IMR-90 (cell line): ENCODE measurements around the gene TNN. TPM values are rescaled to one million over a fixed set of nuclear protein-coding genes. Genes with fewer than 3 reads are reported as not detected.

Experiments used
- ATAC-seq: fragments of 200-7000 bp; cut with Tn5 transposase; 2 replicates; pipeline ENCODE4 v1.9.1; 2020; ENCODE audit warnings: low read depth, mild to moderate bottlenecking, moderate library complexity
- BruUV-seq: library from RNA; stranded (reverse); fragments of 400-500 nt; replicated peaks from 2 replicates; lab custom pipeline; 2021; lab: Mats Ljungman, UMichigan
- CTCF ChIA-PET: fragments of 300-600 bp; formaldehyde crosslinking; extraction: SDS; loops from one replicate; lab custom pipeline; 2021; ENCODE audit warnings: antibody characterized with exemption; lab: Yijun Ruan, JAX
- POLR2A ChIA-PET: fragments of 300-600 bp; sonication (Branson Sonifier 250); formaldehyde crosslinking; loops from one replicate; lab custom pipeline; 2022; ENCODE audit warnings: antibody characterized with exemption; ENCODE audit not compliant: unreplicated experiment; lab: Charles Lee
- DNase-seq: peaks from one replicate; pipeline ENCODE4 v3.0.0; 2013
- H2AFZ ChIP-seq: replicated peaks from 2 replicates; pipeline ENCODE3; 2013; ENCODE audit warnings: low read length, mild to moderate bottlenecking; ENCODE audit not compliant: poor library complexity
- H2AK5ac ChIP-seq: 2 replicates; pipeline ENCODE4 v1.6.1; 2013; ENCODE audit warnings: low read depth, low read length, inconsistent platforms
- H2AK9ac ChIP-seq: replicated peaks from 2 replicates; pipeline ENCODE3; 2013; ENCODE audit warnings: mild to moderate bottlenecking, low read depth, low read length, moderate library complexity; ENCODE audit not compliant: poor library complexity
- H2BK120ac ChIP-seq: 2 replicates; pipeline ENCODE4 v1.6.1; 2013; ENCODE audit warnings: low read depth, low read length, inconsistent platforms
- H2BK15ac ChIP-seq: 3 replicates; pipeline ENCODE4 v1.6.1; 2013; ENCODE audit warnings: low read depth, low read length, inconsistent platforms
- H2BK20ac ChIP-seq: 2 replicates; pipeline ENCODE4 v1.6.1; 2013; ENCODE audit warnings: low read depth, mild to moderate bottlenecking, inconsistent platforms, low read length, moderate library complexity
- H2BK5ac ChIP-seq: 2 replicates; pipeline ENCODE4 v1.6.1; 2013; ENCODE audit warnings: mild to moderate bottlenecking, low read depth, low read length, inconsistent platforms; ENCODE audit not compliant: poor library complexity, severe bottlenecking
- H3K14ac ChIP-seq: replicated peaks from 2 replicates; pipeline ENCODE4 v1.6.1; 2013; ENCODE audit warnings: low read depth, low read length, inconsistent platforms
- H3K18ac ChIP-seq: 2 replicates; pipeline ENCODE4 v1.6.1; 2013; ENCODE audit warnings: low read depth, low read length, control low read depth
- H3K23ac ChIP-seq: 2 replicates; pipeline ENCODE4 v1.6.1; 2013; ENCODE audit warnings: low read depth, low read length, inconsistent platforms
- H3K27ac ChIP-seq: 2 replicates; pipeline ENCODE4 v1.5.1; 2013; ENCODE audit warnings: mild to moderate bottlenecking, control low read depth, low read length; ENCODE audit not compliant: insufficient read depth
- H3K27me3 ChIP-seq: 2 replicates; pipeline ENCODE4 v1.6.1; 2013; ENCODE audit warnings: low read length; ENCODE audit not compliant: control insufficient read depth, insufficient read depth
- H3K36me3 ChIP-seq: 2 replicates; pipeline ENCODE4 v1.6.1; 2013; ENCODE audit warnings: low read length, mixed read lengths; ENCODE audit not compliant: control insufficient read depth, insufficient read depth
- H3K4ac ChIP-seq: 2 replicates; pipeline ENCODE4 v1.6.1; 2013; ENCODE audit warnings: low read depth, low read length, inconsistent platforms
- H3K4me1 ChIP-seq: 2 replicates; pipeline ENCODE4 v1.6.1; 2013; ENCODE audit warnings: low read length, mixed read lengths; ENCODE audit not compliant: control insufficient read depth, insufficient read depth
- H3K4me2 ChIP-seq: 2 replicates; pipeline ENCODE4 v1.6.1; 2013; ENCODE audit warnings: low read depth, mild to moderate bottlenecking, control low read depth, low read length, moderate library complexity
- H3K4me3 ChIP-seq: 2 replicates; pipeline ENCODE4 v1.5.1; 2013; ENCODE audit warnings: low read depth, mild to moderate bottlenecking, control low read depth, low read length, moderate library complexity; ENCODE audit not compliant: insufficient read depth
- H3K56ac ChIP-seq: 2 replicates; pipeline ENCODE4 v1.6.1; 2013; ENCODE audit warnings: low read length, inconsistent platforms; ENCODE audit not compliant: insufficient read depth; ENCODE audit errors: extremely low read depth
- H3K79me1 ChIP-seq, 2 experiments: 2 replicates each; pipeline ENCODE4 v1.6.1; 2013; ENCODE audit warnings: low read length in 2 of 2, inconsistent platforms in 1 of 2, low read depth in 1 of 2
- H3K9ac ChIP-seq: 2 replicates; pipeline ENCODE4 v1.6.1; 2013; ENCODE audit warnings: low read depth, low read length, control low read depth
- H3K9me1 ChIP-seq: 2 replicates; pipeline ENCODE4 v1.6.1; 2013; ENCODE audit warnings: low read length, inconsistent platforms; ENCODE audit not compliant: insufficient read depth
- H3K9me3 ChIP-seq: 2 replicates; pipeline ENCODE4 v1.6.1; 2013; ENCODE audit warnings: low read length; ENCODE audit not compliant: control insufficient read depth, insufficient read depth
- H4K20me1 ChIP-seq: 2 replicates; pipeline ENCODE4 v1.6.1; 2013; ENCODE audit warnings: low read length, inconsistent platforms; ENCODE audit not compliant: insufficient read depth
- H4K5ac ChIP-seq: 2 replicates; pipeline ENCODE4 v1.6.1; 2013; ENCODE audit warnings: mild to moderate bottlenecking, low read depth, low read length, control low read depth
- H4K8ac ChIP-seq, 2 experiments: 2 replicates each; pipeline ENCODE4 v1.6.1; 2013; ENCODE audit warnings: low read depth in 2 of 2, low read length in 2 of 2, control low read depth in 1 of 2, inconsistent platforms in 1 of 2
- H4K91ac ChIP-seq: 2 replicates; pipeline ENCODE4 v1.6.1; 2013; ENCODE audit warnings: low read depth, low read length, inconsistent platforms; ENCODE audit not compliant: insufficient read depth
- BHLHE40 ChIP-seq: fragments of 150-350 bp; IDR thresholded peaks from 2 replicates; pipeline ENCODE4 v1.6.1; 2016; ENCODE audit warnings: mild to moderate bottlenecking, low read depth, low read length
- CEBPB ChIP-seq: IDR thresholded peaks from 2 replicates; pipeline ENCODE4 v1.6.1; 2012; ENCODE audit warnings: low read depth, low read length, improper control_type of control experiment
- CHD1 ChIP-seq: IDR thresholded peaks from 2 replicates; pipeline ENCODE4 v1.6.1; 2012; ENCODE audit warnings: low read depth, low read length, improper control_type of control experiment
- CTCF ChIP-seq: conservative IDR thresholded peaks from 2 replicates; pipeline ENCODE4 v1.5.1; 2012; ENCODE audit warnings: mild to moderate bottlenecking, low read depth, low read length, improper control_type of control experiment
- ELK1 ChIP-seq: fragments of 150-350 bp; IDR thresholded peaks from 2 replicates; pipeline ENCODE4 v1.6.1; 2016; ENCODE audit warnings: low read depth, mild to moderate bottlenecking, low read length, moderate library complexity, borderline replicate concordance
- FOS ChIP-seq: fragments of 150-350 bp; IDR thresholded peaks from 2 replicates; pipeline ENCODE4 v1.6.1; 2016; ENCODE audit warnings: low read depth, low read length
- MAFK ChIP-seq: IDR thresholded peaks from 2 replicates; pipeline ENCODE4 v1.6.1; 2012; ENCODE audit warnings: low read depth, low read length, improper control_type of control experiment
- MAZ ChIP-seq: IDR thresholded peaks from 2 replicates; pipeline ENCODE4 v1.6.1; 2012; ENCODE audit warnings: low read depth, mild to moderate bottlenecking, low read length, improper control_type of control experiment, moderate library complexity, borderline replicate concordance
- MXI1 ChIP-seq: IDR thresholded peaks from 2 replicates; pipeline ENCODE4 v1.6.1; 2012; ENCODE audit warnings: low read depth, mild to moderate bottlenecking, low read length, moderate library complexity, borderline replicate concordance
- NFE2L2 ChIP-seq: fragments of 150-350 bp; IDR thresholded peaks from 2 replicates; pipeline ENCODE4 v1.6.1; 2016; ENCODE audit warnings: low read depth, mild to moderate bottlenecking, low read length
- POLR2A ChIP-seq: IDR thresholded peaks from 2 replicates; pipeline ENCODE4 v1.6.1; 2012; ENCODE audit warnings: mild to moderate bottlenecking, low read depth, low read length
- RAD21 ChIP-seq: IDR thresholded peaks from 2 replicates; pipeline ENCODE4 v1.6.1; 2012; ENCODE audit warnings: low read length, improper control_type of control experiment
- RCOR1 ChIP-seq: IDR thresholded peaks from 2 replicates; pipeline ENCODE4 v1.6.1; 2012; ENCODE audit warnings: mild to moderate bottlenecking, low read length, improper control_type of control experiment; ENCODE audit not compliant: insufficient replicate concordance
- RFX5 ChIP-seq: IDR thresholded peaks from 2 replicates; pipeline ENCODE4 v1.8.0; 2012; ENCODE audit warnings: low read depth, mild to moderate bottlenecking, low read length, moderate library complexity
- SMC3 ChIP-seq: fragments of 150-350 bp; IDR thresholded peaks from 2 replicates; pipeline ENCODE4 v1.6.1; 2016; ENCODE audit warnings: low read depth, mild to moderate bottlenecking, antibody characterized with exemption, low read length, moderate library complexity
- USF2 ChIP-seq: fragments of 150-350 bp; IDR thresholded peaks from 2 replicates; pipeline ENCODE4 v1.6.1; 2017; ENCODE audit warnings: mild to moderate bottlenecking, antibody characterized with exemption, low read length, low read depth
- WGBS, 2 experiments: methylation state at CpG; one replicate each; pipeline versions ENCODE4 v1.1.5 to v1.1.7; 2013; ENCODE audit warnings: missing lambda C conversion rate in 2 of 2; ENCODE audit not compliant: insufficient read length in 1 of 2; ENCODE audit errors: extremely low coverage in 2 of 2; 5-methylcytosine and 5-hydroxymethylcytosine counted together
- dilution Hi-C: fragments of 300-500 bp; cut with HindIII; formaldehyde crosslinking; loops from one replicate; pipeline ENCODE4 v1.14.3; 2018; ENCODE audit warnings: low sequenced_read_pairs; ENCODE audit not compliant: unreplicated experiment
- in situ Hi-C: fragments of 300-500 bp; cut with MboI; formaldehyde crosslinking; loops from 3 replicates; pipeline ENCODE4 v1.14.3; 2019; ENCODE audit warnings: low sequenced_read_pairs, inconsistent platforms, mixed read lengths
- intact Hi-C: fragments of 100-400 bp; cut with micrococcal nuclease; formaldehyde crosslinking; loops from 2 replicates; pipeline ENCODE4 v1.10.0; 2022
- polyA plus RNA-seq, 3 experiments: library from polyadenylated mRNA; depleted of rRNA; stranded (reverse); fragments of >200 nt; gene quantifications; 2 replicates each; pipeline ENCODE4 v1.2.3, GENCODE V29; 2012; ENCODE audit warnings: low replicate concordance in 1 of 3
- total RNA-seq: library from RNA; depleted of rRNA; stranded (reverse); fragments of >200 nt; gene quantifications from 2 replicates; pipeline ENCODE4 v1.2.3, GENCODE V29; 2012

Gene TNN
- total and polyA plus RNA-seq, 2 of the 4 experiments (the other 2 are of a cell fraction) = not detected

- no peaks in the 10 kb centered on the region; the same call in 1 of the 2 replicates for H3K27me3 ChIP-seq
- in situ Hi-C loops (no loop called here), dilution Hi-C loops (no loop called here), intact Hi-C loops (no loop called here)
- H3K4me1 ChIP-seq = no peaks in the 10 kb centered on the region
- no peaks in the 10 kb centered on the region for H3K9me3 ChIP-seq
- ATAC-seq (no peak), DNase-seq (no peak)
- no peaks in the 10 kb centered on the region for H3K79me1 ChIP-seq
- H2AK9ac ChIP-seq = no peak overlapping the region
- no CpG with 5 or more reads among the region's 3 CpGs for whole genome bisulfite sequencing, 2 experiments
- no peak overlapping the region for H3K4ac ChIP-seq
- no peak overlapping the region for H2AFZ ChIP-seq
- no peak for TF ChIP-seq MXI1
- TF ChIP-seq NFE2L2 = no peak
- no peak for TF ChIP-seq USF2
- TF ChIP-seq ELK1 = no peak
- TF ChIP-seq MAFK = no peak
- TF ChIP-seq RAD21 = no peak
- TF ChIP-seq FOS = no peak
- no peak for TF ChIP-seq BHLHE40
- no peak for TF ChIP-seq POLR2A
- no peak for TF ChIP-seq CEBPB
- TF ChIP-seq CHD1 = no peak
- no peak for TF ChIP-seq RFX5
- TF ChIP-seq CTCF = no peak
- no peak for TF ChIP-seq MAZ
- no peak for TF ChIP-seq SMC3
- TF ChIP-seq RCOR1 = no peak
- no peak overlapping the region for H3K14ac ChIP-seq
- no peak overlapping the region for H4K5ac ChIP-seq
- no peak overlapping the region for H2AK5ac ChIP-seq
- POLR2A ChIA-PET = no interaction called here
- H3K9ac ChIP-seq = no peak overlapping the region
- H3K18ac ChIP-seq = no peak overlapping the region
- no peaks in the 10 kb centered on the region for H3K9me1 ChIP-seq
- BruUV-seq = no TSS peak
- H2BK120ac ChIP-seq = no peak overlapping the region
- H2BK20ac ChIP-seq = no peak overlapping the region
- H3K36me3 ChIP-seq = no peaks in the 10 kb centered on the region
- no peak overlapping the region for H3K56ac ChIP-seq
- H3K4me2 ChIP-seq = no peak overlapping the region
- H3K23ac ChIP-seq = no peak overlapping the region
- no peak overlapping the region for H2BK15ac ChIP-seq
- no peak overlapping the region for H2BK5ac ChIP-seq
- CTCF ChIA-PET = no interaction called here
- no peak overlapping the region for H4K91ac ChIP-seq
- no peak overlapping the region for H4K8ac ChIP-seq
- H3K4me3 ChIP-seq = no peak overlapping the region
- H3K27ac ChIP-seq = no peak overlapping the region
- no peaks in the 10 kb centered on the region for H4K20me1 ChIP-seq
Observed at GRCh38 chr1:175078629-175079028, 11.0 kb downstream of the TNN start.
